ENCODE results near the gene ARMH1. TPM values are rescaled to one million over a fixed set of nuclear protein-coding genes. Genes with fewer than 3 reads are reported as not detected.
"Not testable (repeated sequence)": the region's sequence is repeated elsewhere in the genome, so short reads cannot be mapped to it uniquely, and the experiment has no call there.

The ARMH1 gene
- total RNA-seq, 1 donor from 2014 or later = 1.1 TPM

GRCh38 chr1:44759077-44759476 lies 84.6 kb downstream of the ARMH1 start:
- H3K9me3 ChIP-seq (replicated peaks) = no peaks in the 10 kb centered on the region
- H3K27me3 ChIP-seq (ENCODE audit: low read depth) = no peaks in the 10 kb centered on the region
- no peak overlapping the region for H3K4me3 ChIP-seq
- peaks cover 6% of the 10 kb centered on the region for H3K4me1 ChIP-seq
- no peak for DNase-seq
- no peak for TF ChIP-seq CTCF (IDR thresholded peaks at IDR 0.05; ENCODE audit: borderline replicate concordance)
- no peak overlapping the region for H3K27ac ChIP-seq (replicated peaks)
- H3K36me3 ChIP-seq = no peaks in the 10 kb centered on the region
- intact Hi-C loops (cut with micrococcal nuclease) = no loop called here

- intact Hi-C loops (cut with micrococcal nuclease) = no loop called here
- H3K36me3 ChIP-seq = no peaks in the 10 kb centered on the region
- H3K27ac ChIP-seq (replicated peaks) = no peak overlapping the region
- no peak for DNase-seq
- H3K4me3 ChIP-seq = no peak overlapping the region
- no peaks in the 10 kb centered on the region for H3K9me3 ChIP-seq (replicated peaks)
- no peak for TF ChIP-seq CTCF (IDR thresholded peaks at IDR 0.05; ENCODE audit: borderline replicate concordance)
- peaks cover 6% of the 10 kb centered on the region for H3K4me1 ChIP-seq
- H3K27me3 ChIP-seq (ENCODE audit: low read depth) = no peaks in the 10 kb centered on the region
These were observed 86.4 kb downstream of the ARMH1 start for GRCh38 chr1:44760876-44761275.

- H3K36me3 ChIP-seq; H3K4me3 ChIP-seq; H3K27me3 ChIP-seq (ENCODE audit: low read depth); H3K9me3 ChIP-seq (replicated peaks); H3K4me1 ChIP-seq; H3K27ac ChIP-seq (replicated peaks); DNase-seq; intact Hi-C loops (cut with micrococcal nuclease): not testable (repeated sequence)
These were observed 91.9 kb downstream of the ARMH1 start for GRCh38 chr1:44766421-44766820.

Other genes starting within 250 kb of the ARMH1 start
- 11.5 TPM for gene TMEM53, start 233 bp upstream of the ARMH1 start, total RNA-seq
- not detected for gene RNU5D-1, start 56.5 kb downstream of the ARMH1 start, total RNA-seq
- 1.6 TPM for gene KIF2C, start 65.1 kb downstream of the ARMH1 start, total RNA-seq
- gene RPS8, start 100.8 kb downstream of the ARMH1 start, total RNA-seq = 717 TPM
- gene BEST4, start 113.5 kb downstream of the ARMH1 start, total RNA-seq = 0.11 TPM
- 5.4 TPM for gene PLK3, start 125.7 kb downstream of the ARMH1 start, total RNA-seq
- 1.9 TPM for gene DYNLT4, start 132.6 kb downstream of the ARMH1 start, total RNA-seq
- 3.5 TPM for gene BTBD19, start 133.8 kb downstream of the ARMH1 start, total RNA-seq
- gene PTCH2, start 168.5 kb downstream of the ARMH1 start, total RNA-seq = 0.25 TPM